Non-pigmented ciliary epithelial cell (primary cell): ENCODE results near the gene SLC1A7.

Source experiments
- DNase-seq: peaks from one replicate; pipeline ENCODE4 v3.0.0-alpha.2; 2010; ENCODE audit warnings: low read depth

The SLC1A7 gene

DNA sequence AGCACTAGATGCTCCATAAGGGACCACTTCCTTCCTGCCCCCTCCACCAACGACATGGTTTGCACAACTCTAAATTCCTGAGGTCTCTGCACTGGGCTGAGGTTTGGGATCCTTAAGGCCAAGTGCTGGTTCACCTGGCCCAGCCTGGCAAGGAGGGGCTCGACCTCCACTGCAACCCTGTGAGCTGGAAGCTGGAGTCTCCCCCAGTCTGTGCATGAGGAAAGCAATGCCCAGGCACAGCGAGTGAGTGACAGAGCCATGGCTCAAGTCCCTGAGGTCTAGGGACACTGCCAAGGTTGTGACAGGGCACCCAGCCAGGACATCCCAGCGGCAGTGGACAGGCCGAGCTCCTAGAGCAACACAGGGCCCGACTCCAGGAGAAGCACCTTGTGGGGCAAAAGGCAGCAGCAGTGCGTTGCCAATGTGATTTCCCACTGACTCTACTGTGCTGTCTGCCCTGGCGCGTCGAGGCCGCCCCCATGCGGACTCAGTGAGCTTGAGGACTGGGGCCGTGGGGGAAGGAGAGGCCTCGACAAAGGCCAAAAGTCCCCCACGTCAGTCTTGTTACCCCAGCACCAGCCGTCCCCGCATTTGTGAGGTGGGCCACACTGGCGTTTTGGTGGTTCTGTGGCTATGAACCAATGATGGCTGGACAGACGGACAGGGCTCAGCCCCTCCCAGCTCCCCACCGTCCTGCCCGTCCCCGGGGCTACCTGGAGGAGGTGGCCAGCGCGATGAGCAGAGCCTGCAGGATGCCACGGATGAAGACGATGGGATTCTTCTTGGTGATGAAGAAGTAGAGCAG is 50.4 kb downstream of the SLC1A7 start:
- no peak for DNase-seq

DNA sequence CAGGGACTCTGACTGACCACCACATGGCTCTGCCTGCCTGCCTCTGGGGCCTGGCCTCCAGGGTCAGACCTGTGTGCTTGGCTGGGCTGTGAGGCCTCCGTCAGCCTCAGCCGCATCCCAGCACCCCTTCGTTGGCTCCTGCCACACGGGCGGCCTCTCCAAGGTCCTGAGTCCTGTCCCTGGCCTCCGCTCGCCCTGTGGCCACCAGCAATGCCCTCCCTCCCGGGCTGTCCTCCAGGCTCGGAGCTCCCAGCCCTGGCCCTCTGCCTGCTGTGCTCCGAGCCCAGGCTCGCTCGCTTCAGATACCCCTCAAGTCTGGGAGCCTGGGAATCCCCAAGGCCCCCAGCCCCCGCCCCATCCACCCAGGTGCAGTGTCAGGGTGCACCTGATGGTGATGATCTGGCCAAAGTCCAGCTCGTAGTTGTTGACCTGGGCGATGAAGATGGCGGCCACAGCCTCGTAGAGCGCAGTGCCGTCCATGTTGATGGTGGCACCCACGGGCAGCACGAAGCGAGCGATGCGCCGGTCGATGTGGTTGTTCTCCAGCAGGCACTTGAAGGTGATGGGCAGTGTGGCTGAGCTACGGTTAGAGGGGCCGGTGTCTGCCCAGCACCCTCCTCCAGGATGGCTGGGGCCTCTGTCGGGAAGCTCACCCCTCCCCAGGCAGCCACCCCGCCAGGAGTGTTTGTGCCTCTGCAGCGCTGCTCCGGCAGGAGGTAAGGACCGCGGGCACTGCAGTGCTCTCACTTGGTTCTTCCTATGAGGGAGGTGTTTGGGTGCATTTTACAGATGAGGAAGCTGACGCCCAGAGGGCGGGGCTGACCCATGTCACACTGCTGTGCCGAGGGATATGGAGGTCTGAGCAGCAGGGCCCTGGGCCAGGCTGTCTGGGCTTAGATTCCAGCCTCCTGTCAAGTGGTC is 52.0 kb downstream of the SLC1A7 start:
- DNase-seq: no peak

DNA sequence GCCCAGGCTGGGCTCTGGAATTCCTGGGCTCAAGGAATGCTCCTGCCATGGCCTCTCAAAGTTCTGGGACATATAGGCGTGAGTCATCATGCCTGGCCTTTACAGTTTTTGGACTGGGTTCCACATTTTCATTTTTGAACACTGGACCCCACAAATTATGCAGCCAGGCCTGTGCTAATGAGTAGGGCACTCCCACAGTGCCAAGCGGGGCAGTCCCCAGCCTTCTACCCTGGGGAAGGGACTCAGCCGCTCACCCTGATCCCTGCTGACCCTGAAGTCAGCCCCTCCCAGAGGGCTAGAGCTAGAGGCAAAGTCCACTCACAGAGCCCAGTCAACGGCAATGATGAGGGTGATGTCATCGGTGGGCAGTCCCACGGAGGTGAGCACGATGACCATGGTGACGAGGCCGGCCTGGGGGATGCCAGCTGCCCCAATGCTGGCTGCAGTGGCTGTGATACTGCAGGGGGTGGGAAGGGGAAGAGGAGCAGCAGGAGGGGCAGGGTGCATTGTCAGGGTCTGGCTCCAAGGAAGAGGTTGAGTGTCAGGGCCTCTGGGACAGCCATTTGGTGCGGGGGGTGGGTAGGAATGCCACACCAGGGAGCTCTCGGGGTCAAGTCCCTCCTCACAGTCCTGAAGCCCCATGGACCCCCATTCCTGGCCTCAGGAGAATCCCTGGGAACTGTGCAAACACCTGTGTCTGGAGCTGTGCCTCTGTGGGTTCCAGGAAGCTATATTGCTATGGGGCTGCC is 52.8 kb downstream of the SLC1A7 start:
- DNase-seq: no peak

DNA sequence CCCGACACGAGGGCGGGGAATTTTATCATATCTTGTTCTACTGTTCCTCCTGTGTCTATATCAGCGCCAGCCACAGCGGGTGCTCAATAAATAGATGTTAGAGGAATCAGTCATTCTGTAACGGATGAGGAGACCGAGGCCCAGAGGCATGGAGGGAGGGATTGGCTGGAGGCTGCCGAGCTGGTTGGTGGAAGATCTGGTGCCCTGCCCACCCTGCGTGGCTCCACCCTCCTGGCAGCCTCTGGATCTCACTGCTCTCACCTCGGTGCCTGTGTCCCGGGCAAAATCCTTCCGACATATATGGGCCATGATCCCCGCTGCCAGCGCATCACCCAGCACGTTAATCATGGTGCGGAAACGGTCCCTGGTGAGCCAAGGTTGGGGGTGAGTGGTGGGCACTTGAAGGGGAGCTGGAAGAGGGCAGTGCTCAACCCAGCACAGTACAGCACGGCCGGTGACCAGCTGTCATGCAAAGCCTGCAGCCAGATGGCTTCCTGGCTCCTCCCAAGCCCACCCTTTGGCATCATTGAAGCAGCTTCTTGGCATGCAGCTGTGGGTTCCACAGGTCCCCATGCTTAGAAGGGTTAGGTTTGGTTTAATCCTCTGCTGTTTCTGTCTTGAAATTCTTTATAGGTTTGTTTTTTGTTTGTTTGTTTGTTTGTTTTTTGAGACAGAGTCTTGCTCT is 53.7 kb downstream of the SLC1A7 start:
- no peak for DNase-seq

DNA sequence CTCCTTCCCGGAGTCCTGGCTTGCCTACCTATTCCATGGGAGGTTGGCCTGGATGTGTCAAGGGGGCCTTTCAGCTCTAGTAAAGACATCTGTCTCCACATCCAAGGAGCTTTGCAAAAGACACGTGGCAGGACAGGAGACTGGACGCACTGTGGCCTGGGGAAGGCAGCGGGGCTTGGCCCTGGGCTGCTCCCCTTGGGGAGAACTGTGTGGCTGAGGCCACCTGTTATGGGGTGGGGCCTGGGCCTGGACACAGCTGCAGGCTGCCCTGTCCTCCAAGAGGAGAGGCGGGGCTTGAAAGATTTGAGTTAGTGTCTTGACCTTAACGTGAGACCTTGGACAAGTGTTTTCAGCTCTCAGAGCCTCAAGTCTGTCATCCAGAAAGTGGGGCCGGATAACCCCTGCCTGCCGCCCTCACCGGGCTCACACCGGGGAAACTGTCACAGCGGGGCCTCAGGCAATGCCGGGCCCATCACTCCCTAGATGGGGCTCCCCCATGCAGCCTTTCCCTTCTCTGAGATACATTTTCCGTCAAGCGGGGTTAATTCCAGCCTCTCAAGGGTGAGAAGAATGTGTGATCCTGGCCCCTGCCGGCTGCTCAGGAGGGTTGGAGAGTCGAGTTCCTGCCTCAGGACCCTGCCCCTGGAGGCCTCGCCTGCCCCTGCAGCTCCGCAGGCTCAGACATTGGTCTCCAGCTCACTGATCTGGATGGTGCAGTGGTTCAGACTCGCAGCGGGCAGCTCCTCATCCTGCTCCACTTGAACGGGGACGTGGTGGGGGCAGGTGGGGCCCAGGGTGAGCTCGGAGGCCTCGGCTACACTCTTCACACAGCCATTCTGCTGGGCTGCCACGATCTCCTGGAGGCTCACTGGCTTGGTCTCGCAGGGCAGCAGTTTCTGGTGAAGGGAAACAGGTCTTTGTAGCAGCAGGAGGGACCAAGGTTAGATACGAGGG is 54.8 kb downstream of the SLC1A7 start:
- no peak for DNase-seq

DNA sequence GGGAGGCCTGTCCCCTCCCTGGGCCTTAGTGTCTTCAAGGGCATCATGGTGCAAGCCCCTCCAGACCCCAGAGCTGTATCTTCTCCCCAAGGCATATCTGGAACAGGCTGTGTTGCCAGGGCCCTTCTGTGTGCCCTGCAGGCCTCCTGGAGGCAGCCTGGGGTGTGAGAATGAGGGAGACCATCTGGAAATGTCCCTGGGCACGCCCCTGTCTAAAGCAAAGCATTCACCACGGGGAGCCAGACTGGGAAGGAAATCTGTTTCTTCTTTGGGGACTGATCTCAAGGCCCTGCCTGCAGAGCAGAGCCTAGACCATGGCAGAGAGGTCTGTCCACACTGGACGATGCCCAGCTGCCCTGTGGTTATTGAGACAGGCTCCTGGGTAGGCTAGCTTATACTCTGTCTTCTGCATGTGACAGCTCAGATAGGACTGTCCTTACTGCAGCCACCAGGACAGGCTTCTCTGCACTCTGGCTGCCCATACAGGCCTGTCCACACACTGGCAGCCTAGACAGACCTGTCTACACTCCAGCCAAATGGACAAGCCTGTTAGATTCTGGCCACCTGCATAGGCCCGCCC is 55.9 kb downstream of the SLC1A7 start:
- no peak for DNase-seq

DNA sequence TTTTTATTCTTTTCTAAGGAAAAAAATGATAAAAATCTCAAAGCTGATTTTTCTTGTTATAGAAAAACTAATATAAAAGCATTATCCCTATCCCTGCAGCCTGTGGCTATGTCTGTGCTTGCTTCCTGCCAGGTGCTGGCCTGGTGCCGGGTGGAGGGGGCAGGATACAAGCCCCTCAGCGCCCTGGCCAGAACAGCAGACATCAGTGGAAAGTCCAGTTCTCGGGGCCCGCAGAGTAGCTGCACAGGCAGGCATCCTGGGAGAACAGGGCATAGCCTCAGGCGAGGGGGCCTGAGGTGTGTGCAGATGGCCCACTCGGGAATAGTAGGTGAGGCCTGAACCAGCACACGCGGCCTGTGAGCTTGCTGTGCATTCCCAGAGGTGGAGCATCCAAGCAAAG is 57.0 kb downstream of the SLC1A7 start:
- DNase-seq: no peak

DNA sequence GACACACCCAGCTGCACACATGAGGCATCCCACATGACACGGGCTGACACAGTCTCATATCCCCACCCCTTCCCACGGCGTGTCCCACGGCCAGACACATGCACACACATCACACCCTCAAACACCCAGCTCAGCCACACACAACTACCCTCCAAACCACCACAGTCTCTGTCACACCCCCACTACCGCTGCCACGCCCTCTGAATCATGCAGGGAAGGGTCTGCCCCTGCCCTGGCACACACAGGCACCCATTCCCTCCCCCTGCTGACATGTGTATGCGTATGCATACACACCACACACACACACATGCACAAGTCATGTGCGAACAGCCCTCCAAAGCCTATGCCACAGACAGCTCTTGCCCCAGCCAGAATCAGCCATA is 57.9 kb downstream of the SLC1A7 start:
- no peak for DNase-seq

DNA sequence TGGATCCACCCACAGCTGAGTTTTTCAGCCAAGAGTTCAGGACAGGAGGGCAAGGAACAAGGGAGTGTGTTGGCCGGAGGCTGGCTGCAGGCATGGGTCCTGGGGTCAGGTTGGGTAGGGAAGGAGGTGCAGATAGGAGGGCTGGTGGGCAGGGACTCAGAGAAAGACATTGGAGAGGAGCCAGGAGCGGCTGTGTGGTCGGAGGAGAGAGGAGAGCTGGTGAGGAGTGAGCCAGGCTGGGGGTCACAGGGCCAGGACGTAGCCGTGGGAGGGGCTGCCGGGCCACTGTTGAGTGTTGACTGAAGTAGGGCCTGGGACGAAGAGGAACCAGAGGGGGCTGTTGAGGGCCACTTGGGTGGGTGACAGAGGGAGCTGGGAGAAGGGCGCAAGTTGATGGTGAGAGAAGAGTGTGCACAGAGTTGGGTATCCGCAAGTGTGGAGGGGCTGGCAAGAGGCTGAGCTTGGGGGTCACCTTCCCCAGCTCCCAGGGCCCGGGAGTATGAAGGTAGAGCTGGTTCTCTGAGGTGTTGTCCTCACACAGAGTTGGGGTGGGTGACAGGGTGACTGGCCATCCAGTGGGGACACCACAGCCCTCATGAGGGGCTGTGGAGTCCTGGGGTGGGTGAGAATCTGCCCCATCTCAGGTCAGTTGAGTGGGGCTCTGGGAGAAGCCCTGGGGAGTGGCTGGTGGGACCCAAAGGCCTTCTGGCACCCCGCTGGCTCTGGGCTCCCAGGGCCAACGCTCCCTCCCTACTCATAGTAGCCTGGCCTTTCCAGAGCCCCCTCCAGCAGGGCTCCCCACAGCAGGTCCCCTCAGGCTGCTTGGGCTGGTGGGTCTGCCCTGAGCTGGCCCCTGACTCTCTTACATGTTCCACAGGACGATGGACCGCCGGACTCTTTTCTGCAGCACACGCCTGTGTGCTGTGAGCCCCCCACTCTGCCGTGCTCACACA is 58.5 kb downstream of the SLC1A7 start:
- DNase-seq: no peak

DNA sequence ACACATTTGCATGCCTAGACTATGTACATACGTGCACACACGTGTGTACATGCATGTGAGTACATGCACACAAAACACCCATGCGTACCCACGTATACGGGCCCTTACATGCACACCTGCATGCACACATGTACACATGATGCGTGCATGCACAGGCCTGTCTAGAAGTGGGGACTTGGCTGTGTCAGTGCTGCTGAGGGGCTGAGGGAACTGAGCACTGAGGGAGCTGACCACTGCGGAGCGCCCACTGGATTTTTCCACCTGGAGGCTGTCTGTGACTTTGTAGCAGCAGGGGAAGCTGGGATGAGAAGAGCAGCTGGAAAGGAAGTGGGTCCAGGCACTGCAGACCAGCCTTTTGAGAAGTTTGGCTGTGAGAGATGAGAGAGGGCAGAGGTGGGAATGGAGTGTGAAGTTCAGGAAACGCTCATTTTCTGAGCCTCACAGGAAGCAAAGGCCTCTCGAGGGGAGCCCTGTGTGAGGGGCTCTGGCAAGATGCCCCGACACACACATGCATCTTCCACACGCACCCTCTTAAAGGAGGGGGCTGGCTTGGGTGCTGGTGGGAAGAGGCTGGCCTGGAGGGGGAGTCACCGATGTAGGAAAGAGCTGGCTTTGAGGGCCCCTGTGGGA is 59.5 kb downstream of the SLC1A7 start:
- DNase-seq: no peak

DNA sequence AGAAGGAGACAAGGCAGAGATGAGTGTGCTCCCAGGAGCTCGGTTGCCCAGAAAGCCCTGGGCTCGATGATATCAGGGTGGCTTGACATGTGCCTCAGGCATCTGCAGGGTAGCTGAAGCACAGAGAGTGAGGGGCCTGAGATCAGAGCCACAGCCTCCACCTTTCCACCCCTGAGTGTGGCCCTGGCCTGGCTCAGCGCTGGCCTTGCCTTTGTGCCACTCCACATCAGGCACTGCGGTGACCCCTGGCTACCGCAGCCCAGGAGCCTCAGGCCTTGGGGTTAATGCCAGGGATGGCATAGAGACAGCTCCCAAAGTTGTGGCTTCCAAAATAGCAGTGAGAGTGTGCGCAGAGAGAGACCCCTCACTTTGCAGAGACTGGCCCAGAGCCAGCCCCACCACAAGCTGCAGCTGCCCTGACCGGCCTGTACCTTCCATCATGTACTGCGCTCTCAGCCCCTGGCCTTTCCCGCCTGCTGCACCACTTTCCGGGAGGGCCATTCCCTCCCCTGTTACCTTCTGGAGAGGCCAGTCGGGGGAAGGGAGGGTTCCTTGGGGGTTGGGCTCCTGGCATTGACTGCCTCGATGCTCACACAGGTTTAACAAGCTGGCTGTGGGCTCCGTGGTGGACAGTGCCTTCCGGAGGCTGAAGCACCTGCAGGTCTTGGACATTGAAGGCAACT is 60.9 kb downstream of the SLC1A7 start:
- DNase-seq: no peak

DNA sequence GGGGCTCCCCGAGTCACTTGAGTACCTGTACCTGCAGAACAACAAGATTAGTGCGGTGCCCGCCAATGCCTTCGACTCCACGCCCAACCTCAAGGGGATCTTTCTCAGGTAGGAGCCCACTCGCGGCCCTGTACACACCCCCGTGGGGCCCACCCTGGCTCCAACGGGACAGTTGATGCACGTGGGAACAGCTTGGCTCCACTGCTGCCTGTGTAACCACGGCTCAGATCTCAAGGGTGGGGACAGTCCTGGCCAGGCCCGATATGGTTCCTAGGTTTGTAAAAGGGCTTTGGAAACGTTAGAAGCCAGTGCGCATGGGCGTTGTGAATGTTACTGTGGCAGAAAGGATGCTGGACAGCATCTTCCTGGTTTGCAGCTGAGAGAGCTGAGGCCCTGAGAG is 61.7 kb downstream of the SLC1A7 start:
- DNase-seq: no peak

DNA sequence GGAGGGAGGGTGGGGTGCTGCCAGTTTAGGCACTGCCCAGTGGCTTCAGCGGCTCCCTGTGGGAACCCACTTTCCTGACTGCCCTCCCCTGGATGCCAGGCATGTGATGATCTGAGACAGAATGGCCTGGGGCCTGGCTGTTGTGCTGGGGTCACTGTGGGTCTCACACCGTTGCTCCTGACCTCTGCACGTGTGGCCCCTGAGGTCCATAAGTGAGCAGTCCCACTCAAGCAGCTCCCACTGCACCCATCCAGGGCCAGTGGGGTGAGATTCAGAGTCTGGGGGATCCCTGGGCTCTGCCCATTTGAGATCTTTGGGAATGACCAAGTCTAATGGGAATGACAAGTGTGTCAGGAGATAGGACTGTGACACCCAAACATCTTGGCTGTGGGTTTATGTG is 62.4 kb downstream of the SLC1A7 start:
- no peak for DNase-seq

DNA sequence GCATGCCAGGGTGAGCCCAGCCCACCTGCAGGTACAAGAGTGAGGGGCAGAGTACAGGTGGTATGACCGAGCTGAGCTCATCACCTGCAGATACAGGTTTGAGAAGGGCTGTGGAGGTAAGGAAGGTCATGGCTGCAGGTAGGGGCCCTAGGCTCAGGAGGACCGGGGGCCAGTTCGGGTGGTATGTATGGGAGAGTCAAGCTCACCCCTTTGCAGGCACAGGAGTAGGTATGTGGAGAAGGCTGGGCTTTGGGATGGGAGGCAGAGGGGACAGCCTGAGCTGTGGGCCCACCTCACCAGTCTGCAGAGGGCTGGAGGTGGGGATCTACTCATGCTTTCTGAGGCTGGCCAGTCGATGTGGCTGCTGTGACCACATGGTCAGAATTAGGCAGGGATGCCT is 63.2 kb downstream of the SLC1A7 start:
- DNase-seq: no peak

DNA sequence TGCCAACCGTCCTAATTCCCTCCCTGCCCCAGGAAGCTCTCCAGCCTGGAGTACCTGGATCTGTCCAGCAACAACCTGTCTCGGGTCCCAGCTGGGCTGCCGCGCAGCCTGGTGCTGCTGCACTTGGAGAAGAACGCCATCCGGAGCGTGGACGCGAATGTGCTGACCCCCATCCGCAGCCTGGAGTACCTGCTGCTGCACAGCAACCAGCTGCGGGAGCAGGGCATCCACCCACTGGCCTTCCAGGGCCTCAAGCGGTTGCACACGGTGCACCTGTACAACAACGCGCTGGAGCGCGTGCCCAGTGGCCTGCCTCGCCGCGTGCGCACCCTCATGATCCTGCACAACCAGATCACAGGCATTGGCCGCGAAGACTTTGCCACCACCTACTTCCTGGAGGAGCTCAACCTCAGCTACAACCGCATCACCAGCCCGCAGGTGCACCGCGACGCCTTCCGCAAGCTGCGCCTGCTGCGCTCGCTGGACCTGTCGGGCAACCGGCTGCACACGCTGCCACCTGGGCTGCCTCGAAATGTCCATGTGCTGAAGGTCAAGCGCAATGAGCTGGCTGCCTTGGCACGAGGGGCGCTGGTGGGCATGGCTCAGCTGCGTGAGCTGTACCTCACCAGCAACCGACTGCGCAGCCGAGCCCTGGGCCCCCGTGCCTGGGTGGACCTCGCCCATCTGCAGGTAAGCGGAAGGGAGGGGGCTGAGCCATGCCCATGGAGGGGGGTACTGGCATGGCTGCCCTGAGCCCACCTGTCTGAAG is 63.9 kb downstream of the SLC1A7 start:
- no peak for DNase-seq

DNA sequence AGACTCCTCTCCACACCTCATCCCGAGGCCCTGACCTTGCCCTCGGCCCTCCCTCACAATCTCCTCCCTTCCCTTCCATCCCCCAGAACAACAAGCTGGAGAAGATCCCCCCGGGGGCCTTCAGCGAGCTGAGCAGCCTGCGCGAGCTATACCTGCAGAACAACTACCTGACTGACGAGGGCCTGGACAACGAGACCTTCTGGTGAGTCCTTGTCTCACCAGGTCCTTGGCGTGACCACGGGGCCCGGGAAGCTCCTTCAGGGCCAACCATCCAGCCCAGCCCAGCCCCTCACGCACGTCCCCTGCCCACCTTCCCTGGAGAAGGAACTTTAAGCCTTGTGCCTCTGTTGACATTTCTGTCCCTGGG is 64.9 kb downstream of the SLC1A7 start:
- DNase-seq: no peak
